Prostate gland (tissue), 2 donors: ENCODE results near the gene SHISA5. TPM values are rescaled to one million over a fixed set of nuclear protein-coding genes. Genes with fewer than 3 reads are reported as not detected.
"Not testable (repeated sequence)": the region's sequence is repeated elsewhere in the genome, so short reads cannot be mapped to it uniquely, and the experiment has no call there.

ENCODE experiments used
- DNase-seq: peaks from one replicate; pipeline ENCODE4 v3.0.0-alpha.2; 2019; ENCODE audit warnings: low spot score
- H3K27ac ChIP-seq, 2 donors: fragments of 200-600 bp; sonication (generic); 2 replicates each; pipeline ENCODE4 v1.5.1; 2017 to 2019
- H3K27me3 ChIP-seq: fragments of 200-600 bp; sonication (generic); replicated peaks from 2 replicates; pipeline ENCODE4 v1.5.1; 2019; ENCODE audit not compliant: insufficient read depth
- H3K36me3 ChIP-seq, 2 donors: fragments of 200-600 bp; sonication (generic); 1 replicate in 1 of 2; 2 replicates in 1 of 2; pipeline versions ENCODE4 v1.5.1 to v1.8.1; 2017 to 2019
- H3K4me1 ChIP-seq: fragments of 200-600 bp; sonication (generic); replicated peaks from 2 replicates; pipeline ENCODE4 v1.5.1; 2019
- H3K4me3 ChIP-seq, 2 donors: fragments of 200-600 bp; sonication (generic); 2 replicates each; pipeline ENCODE4 v1.5.1; 2017 to 2019
- H3K9me3 ChIP-seq: fragments of 200-600 bp; sonication (generic); 2 replicates; pipeline ENCODE4 v1.5.1; 2017
- CTCF ChIP-seq, 4 experiments: fragments of 200-600 bp in 2 of 4; fragments of 450-650 bp in 2 of 4; sonication (generic) in 2 of 4; IDR thresholded peaks; 1 replicate in 3 of 4; 2 replicates in 1 of 4; pipeline ENCODE4 v1.5.1; 2016 to 2019; ENCODE audit warnings: antibody characterized with exemption in 4 of 4, mild to moderate bottlenecking in 2 of 4, moderate library complexity in 2 of 4
- POLR2A ChIP-seq: fragments of 450-650 bp; IDR thresholded peaks from one replicate; pipeline ENCODE4 v1.6.1; 2016; ENCODE audit warnings: antibody characterized with exemption, mild to moderate bottlenecking
- POLR2AphosphoS5 ChIP-seq: sonication (generic); formaldehyde crosslinking; IDR thresholded peaks from one replicate; pipeline ENCODE4 v1.6.1; 2017; ENCODE audit warnings: antibody characterized with exemption
- WGBS: methylation state at CpG from one replicate; pipeline ENCODE4 v1.1.5; 2018; 5-methylcytosine and 5-hydroxymethylcytosine counted together
- intact Hi-C: fragments of 100-400 bp; cut with DNase I; formaldehyde crosslinking; loops from one replicate; pipeline ENCODE4 v1.14.2; 2022
- total RNA-seq, 2 donors: library from RNA; depleted of rRNA; stranded (reverse); fragments of >200 nt; gene quantifications; one replicate each; pipeline ENCODE4 v1.1.0, GENCODE V29; 2016

SHISA5 gene
- total RNA-seq, 2 donors from 2014 or later, result 152 to 231 TPM

- WGBS, result 74% methylated on average over 9 of the region's 9 CpGs
- H3K36me3 ChIP-seq, result peaks cover 0 to 2% of the 10 kb centered on the region in 2 donors
Measured at GRCh38 chr3:48463703-48464102, 40.3 kb downstream of the SHISA5 start.

GRCh38 chr3:48461767-48462166 is 42.2 kb downstream of the SHISA5 start:
- H3K27me3 ChIP-seq, H3K27ac ChIP-seq, H3K36me3 ChIP-seq, intact Hi-C loops, DNase-seq, H3K9me3 ChIP-seq, H3K4me3 ChIP-seq: not testable (repeated sequence)
- WGBS, result 79% methylated on average over 7 of the region's 7 CpGs
- peaks cover 10% of the 10 kb centered on the region for H3K4me1 ChIP-seq

More at GRCh38 chr3:48463703-48464102, 40.3 kb downstream of the SHISA5 start:
- Histone ChIP-seq H3K9me3 (no peaks in the 10 kb centered on the region), H3K27ac (peak overlapping the region; percentile 36 to 99), H3K27me3 (no peaks in the 10 kb centered on the region), H3K4me1 (peaks cover 30% of the 10 kb centered on the region), H3K4me3 (no peak overlapping the region)
- no peak for DNase-seq
- TF ChIP-seq POLR2AphosphoS5 (no peak), POLR2A (no peak), CTCF (IDR thresholded peaks at IDR 0.05) (no peak)
- intact Hi-C loops, result loop anchor here (2.0 kb wide), 1 partner anchor 43 kb away; no protein-coding TSS in a partner anchor

- 91% methylated on average over 3 of the region's 3 CpGs for WGBS
- intact Hi-C loops, result no loop called here
- peaks cover 8% of the 10 kb centered on the region for H3K4me1 ChIP-seq
- no peaks in the 10 kb centered on the region for H3K36me3 ChIP-seq
- H3K27ac ChIP-seq, result no peak overlapping the region
- TF ChIP-seq POLR2AphosphoS5, result no peak
- TF ChIP-seq CTCF (IDR thresholded peaks at IDR 0.05), result no peak
- no peak for TF ChIP-seq POLR2A
- no peak overlapping the region for H3K4me3 ChIP-seq
- no peaks in the 10 kb centered on the region for H3K9me3 ChIP-seq
- no peaks in the 10 kb centered on the region for H3K27me3 ChIP-seq
- DNase-seq, result no peak
Measured at GRCh38 chr3:48460517-48460902, 43.5 kb downstream of the SHISA5 start.

DNA sequence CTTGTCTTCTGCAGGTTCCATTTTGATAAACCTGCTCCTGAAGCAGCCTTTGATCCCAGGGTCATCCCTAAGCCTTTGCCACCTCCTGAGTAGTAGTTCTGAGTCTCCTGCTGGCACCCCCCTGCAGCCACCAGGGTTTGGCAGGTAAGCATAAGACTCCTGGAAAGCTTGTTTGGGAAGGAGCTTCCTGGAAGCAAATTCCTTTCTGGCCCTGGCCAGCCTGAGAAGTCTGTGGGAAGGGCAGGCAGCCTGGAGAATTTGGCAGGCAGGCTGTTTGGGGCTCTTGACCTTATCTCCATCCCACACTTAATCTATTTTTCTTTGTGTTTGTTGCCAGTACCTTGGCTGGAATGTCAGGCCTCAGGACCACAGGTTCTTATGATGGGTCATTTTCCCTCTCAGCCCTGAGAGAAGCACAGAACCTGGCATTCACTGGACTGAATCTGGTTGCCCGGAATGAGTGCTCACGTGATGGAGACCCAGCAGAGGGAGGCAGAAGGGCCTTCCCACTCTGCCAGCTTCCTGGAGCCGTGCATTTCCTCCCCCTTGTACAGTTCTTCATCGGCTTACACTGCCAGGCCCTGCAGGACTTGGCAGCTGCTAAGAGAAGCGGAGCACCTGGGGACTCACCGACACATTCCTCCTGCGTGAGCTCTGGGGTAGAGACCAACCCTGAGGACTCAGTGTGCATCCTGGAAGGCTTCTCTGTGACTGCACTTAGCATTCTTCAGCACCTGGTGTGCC is 44.0 kb downstream of the SHISA5 start:
- intact Hi-C loops, result loop anchor here (10.0 kb wide), 1 partner anchor 155 kb away; no protein-coding TSS in a partner anchor

DNA sequence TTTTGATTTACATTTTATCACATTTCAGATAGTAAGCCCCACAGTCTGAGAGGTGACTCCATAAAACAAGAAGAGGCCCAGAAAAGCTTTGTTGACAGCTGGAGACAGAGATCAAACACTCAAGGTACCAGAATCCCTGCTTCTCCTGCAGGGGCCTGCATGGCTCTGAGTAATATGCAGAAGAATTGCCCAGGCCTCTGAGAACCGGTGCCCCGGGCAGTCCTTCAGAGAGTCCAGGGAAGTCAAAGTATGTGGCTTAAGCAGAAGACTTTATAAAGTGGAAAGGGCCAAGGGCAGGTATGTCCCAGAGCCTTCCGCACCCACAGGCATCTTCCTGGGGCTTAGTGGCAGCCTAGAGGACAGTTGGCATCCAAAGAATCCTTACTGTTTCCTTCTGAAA is 44.6 kb downstream of the SHISA5 start:
- Histone ChIP-seq H3K36me3 (peaks cover 0 to 4% of the 10 kb centered on the region in 2 donors), H3K27me3 (no peaks in the 10 kb centered on the region), H3K27ac (no peak overlapping the region), H3K4me3 (no peak overlapping the region), H3K9me3 (no peaks in the 10 kb centered on the region), H3K4me1 (no peaks in the 10 kb centered on the region)
- 88% methylated on average over 3 of the region's 3 CpGs for WGBS
- no peak for DNase-seq
- TF ChIP-seq POLR2A (no peak), POLR2AphosphoS5 (no peak), CTCF (IDR thresholded peaks at IDR 0.05) (no peak)
- intact Hi-C loops, result loop anchor here (10.0 kb wide), 1 partner anchor 155 kb away; no protein-coding TSS in a partner anchor

More for the DNA sequence above, 44.0 kb downstream of the SHISA5 start:
- H3K27ac ChIP-seq, result no peak overlapping the region
- no peak for DNase-seq
- peaks cover 4% of the 10 kb centered on the region for H3K4me1 ChIP-seq
- 77% methylated on average over 7 of the region's 7 CpGs for WGBS
- no peaks in the 10 kb centered on the region for H3K9me3 ChIP-seq
- no peaks in the 10 kb centered on the region for H3K27me3 ChIP-seq
- no peak for TF ChIP-seq POLR2A
- no peak for TF ChIP-seq POLR2AphosphoS5
- no peak for TF ChIP-seq CTCF (IDR thresholded peaks at IDR 0.05)
- no peak overlapping the region for H3K4me3 ChIP-seq
- H3K36me3 ChIP-seq, result peaks cover 0 to 4% of the 10 kb centered on the region in 2 donors
